ENCODE results near the gene SALL1.

- no peak for TF ChIP-seq CTCF (IDR thresholded peaks at IDR 0.05; ENCODE audit: low read depth, low read length, poor library complexity, severe bottlenecking)
- TF ChIP-seq EZH2phosphoT487 (IDR thresholded peaks at IDR 0.05; ENCODE audit: borderline replicate concordance, low read length) = no peak
Measured at GRCh38 chr16:51110700-51111157, 40.3 kb downstream of the SALL1 start.
